CD4-positive, alpha-beta T cell treated with Interleukin-17A for 4 hours (primary cell): ENCODE results near the gene SNAI3.
A peak's percentile ranks its signal among the peaks of the same experiment; 100 is the strongest.

Source experiments
- DNase-seq: peaks from one replicate; pipeline ENCODE4 v3.0.0-alpha.2; 2020; ENCODE audit warnings: mixed read lengths

Gene SNAI3

DNA sequence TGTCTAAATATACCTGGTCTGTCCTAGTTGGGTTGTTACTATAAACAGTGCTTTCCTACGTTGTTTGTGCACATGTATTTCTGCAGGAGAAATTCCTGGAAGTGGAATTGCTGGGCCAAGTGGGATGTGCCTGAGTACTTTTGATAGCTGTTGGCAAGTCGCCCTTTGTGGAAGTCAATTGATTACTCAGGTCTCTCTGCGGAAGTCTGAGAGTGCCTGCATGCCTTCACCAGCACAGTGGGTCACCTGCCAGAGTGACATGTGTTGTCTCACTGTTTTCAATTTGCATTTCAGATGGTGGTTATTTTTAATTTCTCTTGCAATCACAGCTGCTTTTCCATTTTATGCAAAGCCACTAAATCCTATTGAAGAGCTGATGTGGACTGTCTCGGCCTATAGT lies 21.2 kb downstream of the SNAI3 start:
- DNase-seq: no peak

DNA sequence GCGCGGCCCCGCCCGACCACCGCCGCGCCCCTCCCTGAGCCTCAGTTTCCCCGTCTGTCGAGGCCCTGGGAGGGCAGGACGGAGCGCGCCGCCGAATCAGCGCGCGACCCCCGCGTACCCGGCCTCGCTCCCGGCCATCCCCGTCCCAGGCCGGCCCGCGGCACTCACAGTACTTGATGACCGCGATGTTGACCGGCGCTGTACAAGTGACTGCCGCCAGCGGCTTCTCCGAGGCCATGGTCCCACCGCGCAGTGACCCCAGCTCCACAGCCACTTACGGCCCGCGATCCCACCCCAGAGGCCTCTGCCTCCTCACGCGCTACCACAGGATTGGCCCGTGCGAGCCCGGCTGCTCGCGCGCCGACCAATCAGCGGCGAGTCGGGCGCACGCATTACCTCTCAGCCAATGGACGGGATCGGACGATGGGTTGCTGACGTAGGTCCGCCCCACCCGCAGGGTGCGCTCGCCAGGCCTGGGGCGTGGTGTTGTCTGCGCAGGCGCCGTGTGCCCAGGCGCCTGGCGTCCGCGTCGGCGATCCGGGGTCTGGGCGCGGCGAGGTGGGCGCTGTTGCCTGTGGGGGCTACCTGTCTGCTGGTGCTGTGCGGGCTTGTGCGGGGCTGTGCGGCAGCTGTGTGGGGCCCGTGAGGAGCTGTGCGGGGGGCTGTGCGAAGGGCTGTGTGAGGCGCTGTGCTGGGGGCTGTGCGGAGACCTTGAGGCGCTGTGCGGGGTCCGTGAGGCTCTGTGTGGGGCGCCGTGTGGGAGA lies 23.3 kb downstream of the SNAI3 start, which contains the start of gene MVD:
Gene MVD (minus strand): TSS at position 249 of the 764 bp plus-strand sequence. CDS start 11 bp downstream, at position 238.
- DNase-seq: peak; percentile 96

DNA sequence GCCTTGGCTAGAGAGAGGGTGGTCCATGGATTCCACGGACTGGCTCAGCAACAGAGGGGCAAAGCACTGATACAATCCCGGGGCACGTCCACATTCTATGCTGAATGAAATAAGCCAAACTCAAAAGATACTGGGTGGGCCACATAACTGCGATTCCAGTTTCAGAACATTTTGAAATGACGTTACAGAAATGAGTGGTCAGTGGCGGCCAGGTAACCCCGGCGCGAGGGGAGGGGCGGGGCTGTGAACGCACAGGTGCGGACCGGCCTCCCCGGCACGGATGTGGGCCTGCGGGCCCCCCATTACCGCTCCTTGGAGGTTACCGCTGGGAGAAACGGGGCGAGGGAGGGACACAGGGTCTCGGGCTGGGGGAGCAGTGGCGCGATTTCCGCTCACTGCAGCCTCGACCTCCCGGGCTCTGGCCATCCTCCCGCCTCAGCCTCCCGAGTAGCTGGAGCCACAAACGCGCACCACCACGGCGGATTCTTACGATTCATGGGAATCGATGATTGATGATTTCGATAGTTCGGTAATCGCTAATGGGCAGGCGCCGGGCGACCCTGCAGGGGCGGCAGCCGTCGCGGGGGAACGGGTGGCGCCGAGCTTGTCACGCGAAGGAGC lies 24.0 kb downstream of the SNAI3 start:
- DNase-seq: no peak

DNA sequence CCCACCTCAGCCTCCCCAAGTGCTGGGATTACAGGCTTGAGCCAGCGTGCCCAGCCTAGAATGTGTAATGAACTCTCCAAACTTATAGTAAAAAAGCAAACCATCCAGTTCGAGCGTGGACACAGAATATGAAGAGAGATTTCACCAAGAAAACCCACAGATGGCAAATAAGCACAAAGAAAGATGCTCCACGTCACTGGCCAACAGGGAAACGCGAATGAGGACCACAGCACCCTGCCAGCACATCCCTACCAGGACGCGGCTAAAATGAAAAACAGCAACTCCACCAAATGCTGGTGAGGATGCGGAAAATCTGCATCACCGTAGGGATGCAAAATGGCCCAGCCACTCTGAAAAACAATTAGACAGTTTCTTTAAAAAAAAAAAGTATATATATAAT lies 24.8 kb downstream of the SNAI3 start:
- DNase-seq: no peak

DNA sequence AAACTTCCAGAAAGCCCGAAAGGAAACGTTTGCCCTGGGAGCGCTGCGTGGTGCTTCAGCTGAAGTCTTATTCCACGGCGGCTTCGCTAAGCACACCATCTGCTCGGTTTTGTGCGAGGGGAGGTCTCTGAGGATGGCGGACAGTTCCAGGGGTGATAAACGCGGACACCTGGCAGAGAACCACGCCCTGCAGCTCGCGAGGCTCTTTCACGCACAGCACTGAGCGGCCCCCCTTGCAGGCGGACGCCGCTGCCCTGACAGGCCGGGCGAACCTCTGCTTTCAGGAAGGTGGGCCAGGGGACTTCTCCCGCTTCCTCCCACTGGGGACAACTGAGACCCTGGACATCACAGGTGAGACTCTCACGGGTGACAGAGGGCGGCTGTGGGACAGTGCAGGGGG lies 27.1 kb downstream of the SNAI3 start:
- DNase-seq: no peak

DNA sequence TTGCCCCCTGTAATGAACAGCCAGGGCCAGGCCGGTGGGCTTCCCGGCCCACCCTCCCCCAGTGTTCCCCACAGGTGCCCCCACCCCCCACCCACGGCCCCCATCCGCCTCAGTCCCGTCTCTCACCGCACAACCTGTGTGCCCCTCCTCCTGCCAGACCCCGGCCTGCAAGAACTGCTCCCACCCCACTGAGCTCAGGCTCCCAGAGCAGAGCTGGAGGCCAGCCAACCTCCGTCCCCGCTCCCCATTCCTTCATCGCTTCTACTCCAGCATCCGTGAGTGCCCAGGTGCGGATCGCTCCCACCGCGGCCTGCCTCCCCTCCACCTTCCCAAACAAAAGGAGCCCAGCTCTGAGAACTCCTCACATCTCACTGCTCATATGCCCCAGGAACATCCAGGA lies 27.6 kb downstream of the SNAI3 start:
- DNase-seq: no peak

DNA sequence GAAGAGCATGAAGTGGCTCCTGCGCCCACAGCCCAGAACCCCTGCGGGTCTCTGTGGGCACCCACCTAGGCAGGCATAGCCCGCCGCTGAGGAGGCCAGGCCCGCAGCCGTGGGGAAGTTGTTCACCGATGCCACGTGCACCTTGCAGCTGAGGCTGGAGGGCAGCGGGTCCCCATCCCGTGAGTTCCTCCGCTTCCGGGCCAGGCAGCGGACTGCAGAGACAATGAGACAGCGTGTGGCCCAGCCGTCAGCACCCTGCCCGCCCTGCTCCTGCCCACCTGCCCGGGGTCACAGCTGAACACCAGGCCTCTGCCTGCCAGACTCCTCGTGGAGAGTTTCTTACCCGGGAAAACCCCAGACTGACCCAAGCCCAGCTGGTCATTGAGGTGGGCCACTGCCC lies 28.9 kb downstream of the SNAI3 start:
- no peak for DNase-seq

DNA sequence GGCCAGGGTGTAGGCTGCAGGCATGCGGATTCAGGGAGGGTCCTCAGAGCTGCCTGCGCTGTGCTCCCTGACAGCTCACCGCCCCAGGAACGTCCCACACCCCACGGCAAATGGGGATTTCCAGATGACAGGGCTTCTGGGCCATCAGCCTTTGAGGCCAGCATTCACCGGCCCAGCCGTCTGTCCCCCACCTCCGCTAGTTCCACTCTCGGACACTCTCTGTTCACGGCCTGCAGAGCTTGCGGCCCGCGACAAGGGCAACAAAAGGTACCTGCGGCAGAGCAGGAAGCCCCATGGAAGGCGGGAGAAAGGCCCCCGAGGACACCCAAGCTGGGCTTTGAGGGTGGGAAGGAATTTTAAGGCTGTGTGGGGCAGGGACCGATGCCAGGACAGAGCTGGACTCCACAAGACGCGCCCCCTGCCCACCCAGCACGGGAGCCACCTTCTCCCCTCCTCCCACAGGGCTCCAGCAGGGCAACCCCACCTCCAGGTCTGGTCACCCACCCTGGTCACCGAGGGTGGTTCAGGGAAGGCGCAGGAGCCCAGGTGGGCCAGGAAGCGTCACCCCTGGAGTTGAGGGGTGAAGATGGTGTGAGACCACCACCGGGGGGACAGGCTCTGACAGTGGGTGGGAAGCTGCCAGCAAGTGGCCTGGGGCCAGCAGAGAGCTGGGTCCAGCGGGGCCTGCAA lies 29.9 kb downstream of the SNAI3 start:
- DNase-seq: no peak

DNA sequence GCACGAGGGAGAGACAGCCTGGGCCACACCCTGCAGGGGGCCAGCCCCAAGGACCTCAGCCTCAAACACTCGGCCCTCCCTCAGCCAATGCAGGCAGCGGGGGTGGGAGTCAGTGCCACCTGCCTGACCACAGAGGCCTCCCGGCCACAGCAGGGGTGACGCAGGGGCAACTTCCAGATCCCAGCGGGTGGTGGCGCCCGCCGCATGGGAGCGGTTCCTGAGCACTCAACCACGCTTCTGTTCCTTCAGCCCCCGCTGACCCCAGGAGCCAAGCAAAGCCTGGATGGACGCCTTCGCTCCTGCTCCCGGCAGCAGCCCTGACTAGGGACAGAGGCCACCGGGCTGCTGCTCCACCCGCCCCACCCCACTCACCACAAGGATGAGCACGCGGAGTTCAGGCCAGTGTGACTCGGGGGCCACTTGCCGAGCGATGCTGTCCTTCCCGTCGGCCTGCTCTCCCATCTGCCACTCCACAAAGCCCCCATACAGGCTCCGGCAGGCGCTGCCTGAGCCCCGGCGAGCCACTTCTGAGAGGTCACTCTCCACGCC lies 30.5 kb downstream of the SNAI3 start:
- no peak for DNase-seq

DNA sequence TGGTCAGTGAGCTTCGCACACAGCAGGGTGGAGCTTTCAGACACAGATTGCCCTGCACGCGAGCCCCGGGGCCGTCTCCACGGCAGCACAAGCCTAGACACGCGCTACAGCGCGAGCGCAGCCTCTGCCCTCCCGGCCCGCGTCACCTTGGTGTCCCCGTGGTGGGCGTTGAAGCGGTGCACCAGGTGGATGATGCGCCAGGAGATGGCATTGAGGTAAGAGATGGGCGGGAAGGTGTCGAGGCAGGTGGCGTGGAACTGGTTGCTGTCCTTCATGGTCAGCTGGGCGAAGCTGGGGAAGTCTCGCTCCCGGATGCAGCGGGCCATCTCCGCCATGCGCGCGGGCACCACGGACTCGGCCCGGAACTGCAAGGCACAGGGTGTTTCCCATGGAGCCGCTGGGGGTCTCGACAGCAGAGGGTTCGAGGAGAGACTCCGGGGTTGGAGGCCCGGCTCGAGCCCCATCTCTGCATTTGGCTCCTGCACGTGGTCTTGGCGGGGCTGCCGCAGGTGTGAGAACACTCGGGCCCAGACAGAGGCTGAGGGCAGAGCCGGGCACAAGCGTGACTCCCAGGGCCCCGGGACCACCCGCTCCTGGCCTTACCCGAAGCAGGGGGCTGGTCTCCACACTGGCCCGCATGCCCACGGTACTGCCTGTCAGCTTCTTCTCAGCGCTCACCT lies 31.1 kb downstream of the SNAI3 start:
- no peak for DNase-seq

DNA sequence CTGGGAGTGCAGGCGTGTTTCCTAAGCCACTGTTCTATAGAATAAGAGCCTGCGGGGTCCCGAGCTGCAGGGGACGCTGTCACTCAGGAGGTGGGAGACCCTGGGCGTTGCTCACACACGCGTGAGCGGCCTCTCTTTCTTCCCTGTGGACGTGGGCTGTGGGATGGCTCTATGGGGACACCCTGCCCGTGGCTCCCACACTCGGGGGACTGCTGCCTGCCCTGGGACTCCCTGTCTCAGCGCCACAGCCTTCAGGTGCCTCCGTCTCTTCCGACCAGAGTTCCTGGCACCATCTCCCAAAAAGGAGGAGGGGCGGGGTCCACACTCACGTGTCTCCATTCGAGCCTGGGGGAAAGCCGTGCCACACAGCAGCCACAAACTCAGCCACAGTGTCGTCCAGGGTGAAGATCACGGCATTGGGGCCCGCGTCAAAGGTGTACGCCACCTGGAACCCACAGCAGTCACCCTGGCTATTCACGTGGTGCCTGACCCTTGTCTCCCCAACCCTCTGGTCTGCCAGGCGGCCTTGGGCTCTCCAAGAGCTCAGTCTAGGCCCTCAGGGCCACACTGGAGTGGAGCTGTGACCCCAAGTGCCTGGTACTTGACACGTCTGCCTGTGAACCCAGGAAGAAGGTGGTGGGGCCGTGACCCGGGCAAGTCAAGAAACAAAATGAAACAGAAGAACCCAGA lies 31.8 kb downstream of the SNAI3 start:
- no peak for DNase-seq

DNA sequence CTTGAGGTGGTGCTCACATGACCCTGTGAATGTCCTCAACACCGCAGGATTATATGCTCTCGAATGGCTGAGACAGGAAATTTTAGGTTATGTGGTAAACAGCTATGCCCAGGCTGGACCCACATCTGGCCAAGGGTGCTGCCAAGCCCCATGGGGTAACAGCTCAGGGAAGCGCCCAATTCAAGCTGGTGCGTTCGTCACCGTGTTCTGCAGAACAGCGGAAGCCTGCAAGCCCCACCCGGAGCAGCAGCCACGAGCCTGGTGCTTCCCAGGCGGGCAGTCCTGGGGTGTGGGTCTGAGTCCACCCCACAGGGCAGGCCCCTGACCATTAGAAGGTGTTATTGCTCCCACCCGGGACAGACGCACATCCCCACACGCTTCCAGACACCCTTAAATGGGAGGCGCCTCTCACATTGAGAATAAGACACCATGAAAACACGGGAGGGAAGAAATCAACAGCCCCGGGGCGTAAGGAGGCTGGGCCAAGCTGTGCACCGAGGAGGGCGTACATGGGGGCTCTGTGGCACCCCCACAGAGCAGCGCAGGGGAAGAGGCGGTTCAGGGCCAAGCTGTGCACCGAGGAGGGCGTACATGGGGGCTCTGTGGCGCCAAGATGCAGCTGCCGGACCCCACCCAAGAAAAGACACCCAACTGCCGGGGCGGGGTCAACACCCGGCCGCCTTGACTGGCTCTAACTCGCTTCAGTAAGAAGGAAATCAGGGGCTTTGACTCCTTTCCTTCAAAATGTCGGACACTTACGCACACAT lies 32.5 kb downstream of the SNAI3 start:
- no peak for DNase-seq

DNA sequence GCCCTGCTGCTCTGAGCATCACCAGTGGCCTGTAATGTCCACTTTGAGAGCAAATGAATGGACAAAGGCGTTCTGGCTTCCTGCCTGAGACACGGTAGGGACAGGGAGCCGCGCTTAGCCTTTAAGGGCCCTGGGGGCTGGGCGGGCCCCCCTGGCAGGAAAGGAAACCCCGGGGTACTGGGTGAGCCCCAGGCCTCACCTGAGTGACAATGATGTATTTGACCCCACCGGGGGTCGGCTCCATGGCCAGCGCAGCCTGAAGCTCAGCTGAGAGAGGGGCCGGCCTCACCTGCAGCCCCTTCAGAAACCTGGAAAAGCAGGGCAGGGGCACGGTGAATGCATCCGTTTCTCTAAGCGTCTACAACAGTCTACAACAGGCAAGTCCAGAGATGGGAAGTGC lies 33.2 kb downstream of the SNAI3 start:
- DNase-seq: no peak

DNA sequence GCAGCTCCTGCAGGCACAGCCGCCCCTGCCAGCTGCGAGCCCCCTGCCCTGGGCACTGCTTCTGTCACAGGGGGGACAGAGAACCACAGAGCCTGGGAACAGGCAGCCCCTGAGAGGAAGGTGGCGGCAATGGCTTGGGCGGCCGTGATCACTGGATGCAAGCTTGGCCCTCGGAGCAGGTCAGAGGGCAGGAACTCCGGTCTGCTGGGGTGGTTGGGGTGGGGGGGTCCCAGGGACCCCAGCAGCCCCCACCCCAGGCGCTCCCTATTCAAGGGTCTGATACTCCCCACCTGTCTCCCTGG lies 33.6 kb downstream of the SNAI3 start:
- DNase-seq: no peak

DNA sequence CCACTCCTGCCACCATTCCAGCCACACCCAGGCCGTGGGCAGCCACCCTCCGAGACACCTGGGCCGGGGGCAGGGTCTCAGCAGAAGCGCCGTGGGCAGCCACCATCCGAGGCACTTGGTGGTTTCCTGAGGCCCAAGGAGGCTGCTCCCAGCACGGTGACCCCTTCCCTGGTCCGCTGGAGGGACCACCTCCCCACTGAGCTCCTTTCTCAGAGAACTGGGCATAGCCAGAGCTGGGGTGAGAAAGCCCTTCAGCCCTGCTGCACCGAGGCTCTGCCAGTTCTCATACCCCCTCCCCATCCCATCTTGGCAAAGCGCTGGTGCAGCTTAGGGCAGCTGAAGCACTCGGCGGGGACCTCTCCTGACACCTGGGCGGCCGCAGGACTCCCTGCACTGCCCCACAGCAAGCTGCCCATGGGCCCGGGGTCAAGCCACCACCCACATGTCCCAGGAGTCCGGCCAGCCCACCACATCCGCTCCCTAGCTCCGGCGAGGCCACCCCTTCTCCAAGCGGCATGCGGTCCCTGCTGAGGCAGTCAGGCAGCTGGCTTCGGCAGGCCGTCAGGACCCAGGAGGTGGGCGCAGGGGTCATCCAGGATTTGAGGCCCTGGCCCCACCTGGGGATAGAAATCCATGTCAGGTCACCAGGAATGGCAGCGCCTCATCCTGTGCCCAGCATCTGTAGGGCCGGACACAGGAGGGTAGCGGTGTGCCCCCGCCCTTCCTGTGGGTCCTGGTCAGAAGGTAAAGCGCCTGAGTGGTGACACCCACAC lies 34.1 kb downstream of the SNAI3 start:
- no peak for DNase-seq

DNA sequence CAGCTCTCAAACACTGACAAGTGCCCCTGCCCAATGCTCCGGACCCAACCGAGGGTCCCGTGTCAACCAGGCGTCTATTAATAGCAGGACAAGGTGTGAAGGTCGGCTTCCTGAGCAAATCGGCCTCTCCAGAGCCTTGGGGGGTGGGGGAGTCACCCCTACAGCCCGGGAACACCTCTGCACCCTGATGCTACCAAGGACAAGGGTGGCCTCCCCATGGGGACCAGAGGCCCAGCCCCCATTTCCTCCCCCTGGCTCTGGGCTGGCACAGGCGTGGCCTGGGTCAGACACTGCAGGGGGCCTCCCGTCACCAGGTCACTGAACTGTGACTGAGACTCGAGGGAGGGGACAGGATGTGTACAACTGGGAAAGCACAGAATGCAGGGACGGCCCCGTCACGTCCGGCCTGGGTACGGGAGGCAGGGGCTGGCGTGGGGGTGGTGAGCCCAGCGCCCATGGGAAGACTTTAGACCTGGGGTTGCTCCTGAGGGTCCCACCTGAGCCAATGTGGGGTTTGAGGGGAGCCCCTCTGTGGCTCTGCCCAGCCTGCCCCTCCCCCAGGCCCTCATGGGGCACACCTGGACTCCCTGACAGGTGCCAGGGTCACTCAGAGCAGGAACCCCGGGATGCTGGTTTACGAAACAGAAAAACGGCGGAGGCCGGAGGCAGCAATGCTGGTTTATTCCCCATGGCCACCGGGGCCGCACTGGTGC lies 34.9 kb downstream of the SNAI3 start:
- peak; percentile 75 for DNase-seq

DNA sequence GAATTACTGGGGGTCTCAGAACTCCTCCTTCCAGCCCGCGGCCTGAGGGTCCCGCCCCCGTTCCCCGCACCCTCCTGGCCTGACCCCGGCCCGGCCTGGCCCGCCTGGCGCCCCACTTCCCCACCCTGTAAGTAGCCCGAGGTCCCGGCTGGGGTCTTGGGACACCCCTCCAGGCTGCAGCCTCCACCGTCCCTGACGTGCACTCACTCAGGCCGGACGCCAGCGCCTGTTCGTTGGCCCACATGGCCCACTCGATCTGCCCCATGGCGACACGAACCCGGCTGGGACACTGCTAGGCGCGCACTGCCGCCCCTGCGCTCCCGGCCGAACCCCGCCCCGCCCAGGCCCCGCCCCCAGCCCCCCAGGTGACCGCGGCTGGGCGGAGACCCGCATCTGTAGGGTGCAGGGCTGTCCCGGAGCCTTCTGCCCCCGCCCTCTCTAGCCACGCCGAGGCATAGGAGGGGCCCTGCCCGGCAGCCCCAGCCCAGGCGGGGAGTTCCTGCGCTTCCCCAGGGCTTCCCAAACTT lies 35.5 kb downstream of the SNAI3 start, which contains the start of gene CYBA:
Gene CYBA (minus strand): TSS at position 305 of the 527 bp plus-strand sequence. CDS start 40 bp downstream, at position 265.
- DNase-seq: peak; percentile 85

DNA sequence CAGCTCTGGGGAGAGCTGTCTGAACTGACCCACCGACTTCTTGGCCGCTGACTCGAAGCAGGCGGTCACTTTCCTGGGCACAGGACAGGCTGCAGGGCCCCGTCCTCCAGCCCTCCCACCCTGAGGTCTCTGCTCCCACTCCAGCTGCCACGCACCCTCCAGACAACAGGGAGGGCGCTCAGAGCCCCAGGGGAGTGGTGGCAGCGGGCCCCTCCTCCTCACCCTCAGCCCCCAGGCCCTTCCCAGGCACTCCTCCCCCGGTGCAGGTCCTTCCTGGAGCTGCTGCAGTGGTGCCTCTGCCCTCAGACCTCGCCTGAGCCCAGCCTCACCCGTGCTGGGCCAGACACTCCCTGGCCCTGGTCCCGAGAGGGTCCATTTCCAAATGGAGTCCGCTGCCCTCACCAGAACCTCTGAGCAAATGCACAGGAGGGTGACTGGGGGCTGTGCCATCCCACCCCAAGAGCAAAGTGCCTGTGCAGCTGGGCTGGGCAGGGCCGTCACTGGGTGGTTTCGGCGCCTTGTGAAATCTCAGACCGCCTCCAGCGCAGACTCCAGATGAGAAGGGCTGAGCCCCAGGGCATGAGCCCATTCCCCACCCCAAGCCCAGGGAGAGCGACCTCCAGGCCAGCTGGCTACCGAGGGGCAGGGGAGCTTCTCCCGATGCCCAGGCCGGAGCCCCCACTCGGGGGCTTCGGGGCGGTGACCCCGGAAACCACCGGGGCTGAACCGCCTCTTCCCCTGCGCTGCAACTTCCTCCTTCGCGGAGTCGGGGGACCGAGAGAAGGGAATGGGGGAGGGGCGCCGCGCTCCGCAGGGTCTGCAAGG lies 36.2 kb downstream of the SNAI3 start:
- peak; percentile 62 for DNase-seq
